Lung (tissue), 12 donors: ENCODE results near the gene RAP2B. TPM values are rescaled to one million over a fixed set of nuclear protein-coding genes. Genes with fewer than 3 reads are reported as not detected.
"Not testable (repeated sequence)": the region's sequence is repeated elsewhere in the genome, so short reads cannot be mapped to it uniquely, and the experiment has no call there.

ENCODE experiments used
- ATAC-seq: fragments of 200-7000 bp; cut with Tn5 transposase; one replicate; pipeline ENCODE4 v1.9.1; 2020; ENCODE audit warnings: moderate number of reproducible peaks; ENCODE audit not compliant: insufficient read depth, low FRiP score
- DNase-seq, 3 donors: peaks; one replicate each; pipeline ENCODE4 v3.0.0-alpha.2; 2013 to 2017
- H3K27ac ChIP-seq, 2 donors: one replicate each; pipeline ENCODE4 v1.5.1; 2013; ENCODE audit warnings: mild to moderate bottlenecking in 2 of 2, moderate library complexity in 2 of 2, control low read depth in 1 of 2, inconsistent platforms in 1 of 2, low read depth in 1 of 2, low read length in 1 of 2
- H3K27me3 ChIP-seq, 3 donors: one replicate each; pipeline ENCODE4 v1.5.1; 2013; ENCODE audit warnings: low read length in 2 of 3; ENCODE audit not compliant: control insufficient read depth in 3 of 3, insufficient read depth in 3 of 3
- H3K36me3 ChIP-seq, 4 donors: one replicate each; pipeline ENCODE4 v1.5.1; 2013; ENCODE audit warnings: low read length in 4 of 4, mild to moderate bottlenecking in 1 of 4, moderate library complexity in 1 of 4; ENCODE audit not compliant: control insufficient read depth in 4 of 4, insufficient read depth in 4 of 4
- H3K4me1 ChIP-seq, 5 donors: one replicate each; pipeline ENCODE4 v1.5.1; 2013; ENCODE audit warnings: low read length in 5 of 5, mild to moderate bottlenecking in 2 of 5, moderate library complexity in 1 of 5; ENCODE audit not compliant: control insufficient read depth in 5 of 5, insufficient read depth in 5 of 5
- H3K4me3 ChIP-seq: one replicate; pipeline ENCODE4 v1.5.1; 2013; ENCODE audit warnings: mild to moderate bottlenecking, control low read depth, moderate library complexity
- H3K9ac ChIP-seq, 2 donors: one replicate each; pipeline ENCODE4 v1.5.1; 2013; ENCODE audit warnings: low read length in 2 of 2, control low read depth in 1 of 2; ENCODE audit not compliant: insufficient read depth in 1 of 2
- H3K9me3 ChIP-seq, 4 donors: one replicate each; pipeline ENCODE4 v1.5.1; 2013; ENCODE audit warnings: low read length in 3 of 4, mild to moderate bottlenecking in 1 of 4, moderate library complexity in 1 of 4; ENCODE audit not compliant: control insufficient read depth in 4 of 4, insufficient read depth in 3 of 4
- WGBS, 2 donors: extraction: QIAGEN DNeasy Blood & Tissue Kit; methylation state at CpG; one replicate each; pipeline ENCODE4 v1.1.7; 2013; 5-methylcytosine and 5-hydroxymethylcytosine counted together
- polyA plus RNA-seq, 2 donors: library from polyadenylated mRNA; stranded (reverse); fragments of 200-250 nt; gene quantifications; one replicate each; pipeline ENCODE4 v1.2.1, GENCODE V29; 2013
- total RNA-seq, 2 donors: library from RNA; depleted of rRNA in 1 of 2; stranded (reverse); fragments of >200 nt in 1 of 2; gene quantifications; one replicate each; pipeline ENCODE4 v1.2.1, GENCODE V29; 2014 to 2021
- TF ChIP-seq, protein P1 (sequence below): IDR thresholded peaks from 2 replicates; pipeline ENCODE4 v1.5.1; 2012; ENCODE audit warnings: mild to moderate bottlenecking; ENCODE audit errors: control extremely low read depth, extremely low read depth
- donor health status: control.
- donor health status: control.
- donor health status: Bipolar disorder and iron deficiency.
- donor health status: healthy.
- donor health status: DM: yes; HTN: yes; CAD: no.

The RAP2B gene
- total and polyA plus RNA-seq, 4 donors: 7.4 to 23.8 (median 15.7) TPM

- ATAC-seq: no peak
- Histone ChIP-seq H3K4me3 (no peak overlapping the region), H3K4me1 (peaks cover 0 to under 1% (median 0%) of the 10 kb centered on the region in 5 donors), H3K27ac (no peak overlapping the region), H3K27me3 (no peaks in the 10 kb centered on the region), H3K9me3 (no peaks in the 10 kb centered on the region), H3K36me3 (no peaks in the 10 kb centered on the region), H3K9ac (no peak overlapping the region)
- DNase-seq: no peak
- TF ChIP-seq, protein P1, sequence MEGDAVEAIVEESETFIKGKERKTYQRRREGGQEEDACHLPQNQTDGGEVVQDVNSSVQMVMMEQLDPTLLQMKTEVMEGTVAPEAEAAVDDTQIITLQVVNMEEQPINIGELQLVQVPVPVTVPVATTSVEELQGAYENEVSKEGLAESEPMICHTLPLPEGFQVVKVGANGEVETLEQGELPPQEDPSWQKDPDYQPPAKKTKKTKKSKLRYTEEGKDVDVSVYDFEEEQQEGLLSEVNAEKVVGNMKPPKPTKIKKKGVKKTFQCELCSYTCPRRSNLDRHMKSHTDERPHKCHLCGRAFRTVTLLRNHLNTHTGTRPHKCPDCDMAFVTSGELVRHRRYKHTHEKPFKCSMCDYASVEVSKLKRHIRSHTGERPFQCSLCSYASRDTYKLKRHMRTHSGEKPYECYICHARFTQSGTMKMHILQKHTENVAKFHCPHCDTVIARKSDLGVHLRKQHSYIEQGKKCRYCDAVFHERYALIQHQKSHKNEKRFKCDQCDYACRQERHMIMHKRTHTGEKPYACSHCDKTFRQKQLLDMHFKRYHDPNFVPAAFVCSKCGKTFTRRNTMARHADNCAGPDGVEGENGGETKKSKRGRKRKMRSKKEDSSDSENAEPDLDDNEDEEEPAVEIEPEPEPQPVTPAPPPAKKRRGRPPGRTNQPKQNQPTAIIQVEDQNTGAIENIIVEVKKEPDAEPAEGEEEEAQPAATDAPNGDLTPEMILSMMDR: no peak
Measured at GRCh38 chr3:153192327-153192726, 30.3 kb downstream of the RAP2B start.

DNA sequence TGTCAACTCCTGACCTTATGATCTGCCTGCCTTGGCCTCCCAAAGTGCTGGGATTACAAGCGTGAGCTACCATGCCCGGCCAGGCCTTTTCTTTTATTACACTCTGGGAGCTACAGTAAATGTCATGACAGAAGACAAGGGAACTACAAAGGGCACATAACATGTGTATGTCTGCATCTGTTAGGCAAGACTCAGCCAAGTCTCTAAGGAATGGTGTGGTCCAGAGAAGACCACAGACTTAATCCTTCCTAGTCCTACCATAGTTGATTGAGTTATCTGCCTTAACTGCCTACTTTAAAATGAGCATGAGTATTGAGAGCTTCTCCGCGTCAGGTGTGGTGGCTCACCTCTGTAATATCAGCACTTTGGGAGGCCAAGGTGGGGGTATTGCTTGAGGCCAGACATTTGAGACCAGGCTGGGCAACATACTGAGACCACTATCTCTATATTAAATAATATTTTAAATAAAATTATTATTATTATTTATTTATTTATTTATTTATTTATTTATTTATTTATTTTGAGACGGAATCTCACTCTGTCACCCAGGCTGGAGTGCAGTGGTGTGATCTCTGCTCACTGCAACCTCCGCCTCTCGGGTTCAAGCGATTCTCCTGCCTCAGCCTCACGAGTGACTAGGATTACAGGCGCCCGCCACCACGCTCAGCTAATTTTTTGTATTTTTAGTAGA lies 31.9 kb downstream of the RAP2B start:
- ATAC-seq, H3K9me3 ChIP-seq, DNase-seq, H3K4me3 ChIP-seq, H3K9ac ChIP-seq, H3K36me3 ChIP-seq, H3K27me3 ChIP-seq, H3K27ac ChIP-seq, H3K4me1 ChIP-seq: not testable (repeated sequence)
- WGBS, 2 donors: 97 to 98% methylated on average over 12 of the region's 12 CpGs

DNA sequence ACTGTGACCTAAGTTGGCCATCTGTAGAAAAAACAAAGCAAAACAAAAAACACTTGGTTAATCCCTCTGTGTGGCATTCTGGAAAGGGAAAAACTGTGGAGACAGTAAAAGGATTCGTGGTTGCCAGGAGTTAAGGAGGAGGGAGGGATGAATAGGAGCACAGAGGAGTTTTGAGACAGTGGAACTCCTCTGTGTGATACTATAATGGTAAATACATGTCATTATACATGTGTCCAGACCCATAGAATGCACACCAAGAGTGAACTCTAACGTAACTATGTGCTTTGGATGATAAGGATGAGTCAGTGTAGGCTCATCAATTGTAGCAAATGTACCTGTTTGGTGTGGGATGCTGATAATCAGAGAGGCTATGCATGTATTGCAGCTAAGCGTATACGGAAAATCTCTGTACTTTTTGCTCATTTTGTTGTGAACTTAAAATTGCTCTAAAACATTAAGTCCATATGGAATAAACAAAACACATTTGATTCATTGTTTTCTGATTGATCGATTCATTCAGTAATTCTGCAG lies 33.4 kb downstream of the RAP2B start:
- Histone ChIP-seq H3K9ac (no peak overlapping the region), H3K27me3 (no peaks in the 10 kb centered on the region), H3K4me1 (no peaks in the 10 kb centered on the region), H3K4me3 (no peak overlapping the region), H3K27ac (no peak overlapping the region), H3K9me3 (no peaks in the 10 kb centered on the region), H3K36me3 (no peaks in the 10 kb centered on the region)
- DNase-seq (no peak), ATAC-seq (no peak)
- 88 to 94% methylated on average over 5 of the region's 5 CpGs for WGBS, 2 donors
- TF ChIP-seq, protein P1: no peak

GRCh38 chr3:153209596-153209995 lies 47.6 kb downstream of the RAP2B start:
- Histone ChIP-seq H3K9me3 (no peaks in the 10 kb centered on the region), H3K9ac (no peak overlapping the region), H3K36me3 (no peaks in the 10 kb centered on the region), H3K4me3 (no peak overlapping the region), H3K27ac (no peak overlapping the region), H3K4me1 (peaks cover 0 to 3% (median 0%) of the 10 kb centered on the region in 5 donors), H3K27me3 (no peaks in the 10 kb centered on the region)
- no peak for DNase-seq
- 22 to 48% methylated on average over 8 of the region's 8 CpGs for WGBS, 2 donors
- TF ChIP-seq, protein P1: no peak
- ATAC-seq: no peak
